Lower leg skin (tissue), 4 donors: Measurements from ENCODE around the gene CD7. TPM values are rescaled to one million over a fixed set of nuclear protein-coding genes. Genes with fewer than 3 reads are reported as not detected.

Experiments
- DNase-seq, 2 donors: peaks; one replicate each; pipeline ENCODE4 v3.0.0-alpha.2; 2019; ENCODE audit warnings: low spot score in 2 of 2
- H3K4me3 ChIP-seq: fragments of 200-600 bp; sonication (generic); 2 replicates; pipeline ENCODE4 v1.5.1; 2017; ENCODE audit warnings: mild to moderate bottlenecking, low read depth; ENCODE audit not compliant: poor library complexity, severe bottlenecking
- POLR2A ChIP-seq, 2 donors: fragments of 450-650 bp; IDR thresholded peaks; one replicate each; pipeline ENCODE4 v1.6.1; 2016 to 2017; ENCODE audit warnings: antibody characterized with exemption in 2 of 2, mild to moderate bottlenecking in 1 of 2, moderate library complexity in 1 of 2
- WGBS, 2 donors: methylation state at CpG; one replicate each; pipeline ENCODE4 v1.1.5; 2018; 5-methylcytosine and 5-hydroxymethylcytosine counted together
- intact Hi-C: fragments of 100-400 bp; cut with DNase I; formaldehyde crosslinking; loops from one replicate; pipeline ENCODE4 v1.15.0; 2023; ENCODE audit warnings: low total_unique reads
- total RNA-seq, 4 donors: library from RNA; depleted of rRNA; stranded (reverse); fragments of >200 nt; gene quantifications; one replicate each; pipeline ENCODE4 v1.1.0, GENCODE V29; 2016
- TF ChIP-seq, protein P1 (sequence below), 3 donors: fragments of 450-650 bp; IDR thresholded peaks; one replicate each; pipeline ENCODE4 v1.5.1; 2016; ENCODE audit warnings: antibody characterized with exemption in 3 of 3, mild to moderate bottlenecking in 3 of 3, moderate library complexity in 2 of 3

The CD7 gene
- total RNA-seq, 4 donors from 2014 or later = 0.45 to 0.99 TPM; not detected in 2

GRCh38 chr17:82358465-82359350, 41.3 kb upstream of the CD7 start, which contains the start of gene TEX19:
TSS of gene TEX19 (plus strand) at chr17:82359247. CDS start at chr17:82362151, 2,904 bp downstream.
- no peak for DNase-seq
- 55 to 56% methylated on average over 21 of the region's 21 CpGs for WGBS, 2 donors
- no peak within 1 kb of the TSS for H3K4me3 ChIP-seq
- intact Hi-C loops = loop anchor here (10.0 kb wide), 1 partner anchor 416 kb away; no protein-coding TSS in a partner anchor
- TF ChIP-seq, protein P1, sequence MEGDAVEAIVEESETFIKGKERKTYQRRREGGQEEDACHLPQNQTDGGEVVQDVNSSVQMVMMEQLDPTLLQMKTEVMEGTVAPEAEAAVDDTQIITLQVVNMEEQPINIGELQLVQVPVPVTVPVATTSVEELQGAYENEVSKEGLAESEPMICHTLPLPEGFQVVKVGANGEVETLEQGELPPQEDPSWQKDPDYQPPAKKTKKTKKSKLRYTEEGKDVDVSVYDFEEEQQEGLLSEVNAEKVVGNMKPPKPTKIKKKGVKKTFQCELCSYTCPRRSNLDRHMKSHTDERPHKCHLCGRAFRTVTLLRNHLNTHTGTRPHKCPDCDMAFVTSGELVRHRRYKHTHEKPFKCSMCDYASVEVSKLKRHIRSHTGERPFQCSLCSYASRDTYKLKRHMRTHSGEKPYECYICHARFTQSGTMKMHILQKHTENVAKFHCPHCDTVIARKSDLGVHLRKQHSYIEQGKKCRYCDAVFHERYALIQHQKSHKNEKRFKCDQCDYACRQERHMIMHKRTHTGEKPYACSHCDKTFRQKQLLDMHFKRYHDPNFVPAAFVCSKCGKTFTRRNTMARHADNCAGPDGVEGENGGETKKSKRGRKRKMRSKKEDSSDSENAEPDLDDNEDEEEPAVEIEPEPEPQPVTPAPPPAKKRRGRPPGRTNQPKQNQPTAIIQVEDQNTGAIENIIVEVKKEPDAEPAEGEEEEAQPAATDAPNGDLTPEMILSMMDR (IDR thresholded peaks at IDR 0.05) = no peak
- TF ChIP-seq POLR2A (IDR thresholded peaks at IDR 0.05) = no peak

DNA sequence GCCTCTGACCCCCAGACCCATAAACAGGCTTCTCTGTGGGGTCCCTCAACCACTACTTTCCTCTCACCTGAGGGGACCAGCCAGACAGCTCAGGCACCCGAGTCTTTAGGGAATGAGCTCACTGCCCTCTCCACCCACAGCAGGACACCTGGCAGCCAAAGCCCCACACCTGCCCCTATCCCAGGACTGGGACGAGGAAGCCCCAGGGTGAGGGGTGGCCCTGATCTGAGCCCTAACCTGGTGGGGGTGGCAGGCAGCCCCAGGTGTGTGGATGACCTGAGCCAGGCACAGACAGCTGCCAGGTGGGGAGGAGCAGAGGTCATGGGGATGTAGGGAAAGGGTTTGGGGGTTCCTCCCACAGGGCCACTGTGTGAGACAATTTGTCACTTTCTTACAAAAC, 40.0 kb upstream of the CD7 start:
- H3K4me3 ChIP-seq = no peak overlapping the region
- WGBS, 2 donors = 60 to 71% methylated on average over 1 to 2 of the region's 2 CpGs
- TF ChIP-seq POLR2A (IDR thresholded peaks at IDR 0.05) = no peak
- TF ChIP-seq, protein P1 (IDR thresholded peaks at IDR 0.05) = no peak
- DNase-seq = no peak
- intact Hi-C loops = loop anchor here (10.0 kb wide), 1 partner anchor 417 kb away; no protein-coding TSS in a partner anchor

DNA sequence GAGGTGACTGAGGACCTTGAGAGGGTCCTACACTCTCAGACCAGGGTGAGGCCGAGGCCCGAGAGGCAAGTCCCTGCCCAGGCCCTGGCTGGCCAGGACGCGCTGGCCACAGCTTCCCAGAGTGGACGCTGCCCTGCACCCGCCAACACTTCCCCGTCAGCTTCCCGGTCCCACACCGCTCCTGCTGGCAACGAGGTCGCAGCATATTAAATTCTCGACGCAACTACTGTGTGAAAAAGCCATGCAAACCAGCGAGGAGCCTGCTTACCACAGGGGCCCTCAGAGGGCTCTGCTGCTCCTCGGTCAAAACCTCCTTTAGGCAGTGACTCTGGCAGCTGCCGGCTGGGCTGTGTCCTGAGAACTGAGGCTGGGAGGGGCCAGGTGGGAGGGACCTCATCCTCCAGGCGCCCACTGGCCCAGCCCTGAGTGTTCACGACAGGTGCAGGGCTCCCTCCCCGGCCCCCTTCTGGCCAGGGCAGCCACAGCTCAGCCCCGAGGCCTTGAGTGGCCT, 39.5 kb upstream of the CD7 start:
- no peak for DNase-seq
- WGBS, 2 donors = 63 to 70% methylated on average over 14 to 20 of the region's 20 CpGs
- TF ChIP-seq POLR2A (IDR thresholded peaks at IDR 0.05) = no peak
- TF ChIP-seq, protein P1 (IDR thresholded peaks at IDR 0.05) = no peak
- H3K4me3 ChIP-seq = no peak overlapping the region
- intact Hi-C loops = loop anchor here (10.0 kb wide), 1 partner anchor 418 kb away; no protein-coding TSS in a partner anchor

- H3K4me3 ChIP-seq = no peak overlapping the region
- no peak for DNase-seq
- TF ChIP-seq, protein P1 (IDR thresholded peaks at IDR 0.05) = no peak
- TF ChIP-seq POLR2A (IDR thresholded peaks at IDR 0.05) = no peak
- intact Hi-C loops = loop anchor here (10.0 kb wide), 1 partner anchor 419 kb away; no protein-coding TSS in a partner anchor
- 27 to 40% methylated on average over 8 to 11 of the region's 11 CpGs for WGBS, 2 donors
Observed at GRCh38 chr17:82355770-82356427, 38.5 kb upstream of the CD7 start.

DNA sequence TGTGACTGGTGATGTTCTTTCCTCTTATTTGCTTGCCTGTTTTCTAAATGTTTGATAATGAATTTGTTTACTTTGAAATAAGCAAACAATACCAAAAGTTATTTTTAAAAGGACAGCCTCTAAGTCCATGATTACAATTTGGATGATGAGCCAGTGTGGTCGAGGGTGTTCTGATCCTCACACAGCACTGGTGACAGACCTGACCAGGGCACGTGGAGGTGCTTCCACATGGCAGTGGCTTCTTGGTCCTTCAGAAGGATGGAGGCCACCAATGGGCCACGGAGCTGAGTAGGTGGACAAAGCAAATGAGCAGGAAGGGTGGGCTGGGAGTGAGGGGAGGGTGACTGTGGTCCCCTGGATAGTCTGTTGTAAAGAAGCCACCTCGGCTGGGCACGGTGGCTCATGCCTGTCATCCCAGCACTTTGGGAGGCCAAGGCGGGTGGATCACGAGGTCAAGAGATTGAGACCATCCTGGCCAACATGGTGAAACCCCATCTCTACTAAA, 37.4 kb upstream of the CD7 start:
- intact Hi-C loops = loop anchor here (5.0 to 10.0 kb wide), 3 partner anchors 57 to 420 kb away; no protein-coding TSS in a partner anchor
- TF ChIP-seq, protein P1 (IDR thresholded peaks at IDR 0.05) = no peak
- no peak for TF ChIP-seq POLR2A (IDR thresholded peaks at IDR 0.05)
- WGBS, 2 donors = 87 to 90% methylated on average over 7 of the region's 7 CpGs
- no peak for DNase-seq
- no peak overlapping the region for H3K4me3 ChIP-seq
